Limb (tissue), 2 donors: ENCODE measurements around the gene DOC2B.
A peak's percentile ranks its signal among the peaks of the same experiment; 100 is the strongest.
"Not testable (repeated sequence)": the region's sequence is repeated elsewhere in the genome, so short reads cannot be mapped to it uniquely, and the experiment has no call there.

Experiments
- DNase-seq, 2 donors: peaks; one replicate each; pipeline ENCODE4 v3.0.0-alpha.2; 2016; ENCODE audit errors: extremely low spot score in 2 of 2

DOC2B gene

GRCh38 chr17:193426-193810, 12.0 kb upstream of the DOC2B start:
- DNase-seq = no peak

DNA sequence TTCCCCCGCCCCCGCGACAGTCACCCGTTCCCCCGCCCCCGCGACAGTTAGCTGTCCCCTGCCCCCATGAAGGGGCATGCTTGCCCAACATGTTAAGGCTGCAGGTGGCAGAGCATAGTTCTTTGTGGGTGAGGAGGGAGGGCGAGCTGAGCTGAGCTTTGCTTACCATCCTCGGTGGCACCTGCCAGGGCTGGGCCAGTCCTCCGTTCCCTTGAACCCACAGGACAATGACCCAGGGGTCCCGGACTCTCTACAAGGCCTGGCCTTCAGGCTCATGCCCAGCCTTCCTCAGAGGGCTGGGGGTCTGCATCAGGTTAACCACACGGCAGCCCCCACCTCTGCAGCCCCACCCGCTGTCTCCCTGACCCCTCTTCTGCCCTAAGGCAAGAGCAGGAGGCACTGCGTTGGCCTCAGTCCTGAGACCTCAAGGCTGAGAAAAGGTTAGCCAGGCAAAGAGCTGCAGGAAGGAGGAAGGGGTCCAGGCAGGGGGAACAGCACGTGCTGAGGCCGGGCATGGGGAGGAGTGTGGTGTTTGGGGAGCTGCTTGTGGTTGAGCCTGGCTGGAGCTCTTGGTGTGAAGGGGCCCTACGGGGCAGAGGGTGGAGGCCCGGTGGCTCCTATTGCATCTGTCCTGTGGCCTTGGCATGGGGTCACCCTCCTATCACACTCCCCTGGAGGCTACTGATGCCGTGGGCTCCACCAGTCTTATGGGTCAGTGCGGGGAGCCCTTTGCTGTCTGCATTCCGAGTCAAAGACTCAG, 11.4 kb upstream of the DOC2B start:
- DNase-seq = no peak

GRCh38 chr17:189444-189843, 8.0 kb upstream of the DOC2B start:
- DNase-seq = no peak

GRCh38 chr17:187130-187529, 5.7 kb upstream of the DOC2B start:
- no peak for DNase-seq

DNA sequence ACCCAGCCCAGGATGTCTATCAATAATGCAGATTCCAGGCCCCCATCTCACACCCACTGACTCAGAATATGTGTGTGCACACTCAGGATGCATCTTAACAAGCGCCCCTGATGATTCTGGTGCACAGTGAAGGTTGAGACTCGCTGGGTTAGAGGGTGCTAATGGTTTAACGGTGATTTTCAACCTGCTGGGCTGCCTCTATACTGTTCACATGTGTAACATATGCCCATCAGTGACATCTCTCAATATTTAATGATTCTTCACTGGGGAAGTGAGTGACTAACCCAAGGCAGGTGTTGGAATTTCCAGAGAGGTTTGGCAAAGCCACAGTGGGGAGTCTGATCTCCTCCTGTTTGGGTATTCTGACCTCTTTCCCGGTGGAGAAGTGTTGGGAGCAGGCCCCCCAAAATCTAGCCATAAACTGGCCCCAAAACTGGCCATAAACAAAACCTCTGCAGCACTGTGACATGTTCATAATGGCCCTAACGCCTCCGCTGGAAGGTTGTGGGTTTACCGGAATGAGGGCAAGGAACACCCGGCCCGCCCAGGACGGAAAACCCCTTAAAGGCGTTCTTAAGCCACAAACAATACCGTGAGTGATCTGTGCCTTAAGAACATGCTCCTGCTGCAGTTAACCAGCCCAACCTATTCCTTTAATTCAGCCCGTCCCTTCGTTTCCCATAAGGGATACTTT, 4.1 kb upstream of the DOC2B start:
- no peak for DNase-seq

DNA sequence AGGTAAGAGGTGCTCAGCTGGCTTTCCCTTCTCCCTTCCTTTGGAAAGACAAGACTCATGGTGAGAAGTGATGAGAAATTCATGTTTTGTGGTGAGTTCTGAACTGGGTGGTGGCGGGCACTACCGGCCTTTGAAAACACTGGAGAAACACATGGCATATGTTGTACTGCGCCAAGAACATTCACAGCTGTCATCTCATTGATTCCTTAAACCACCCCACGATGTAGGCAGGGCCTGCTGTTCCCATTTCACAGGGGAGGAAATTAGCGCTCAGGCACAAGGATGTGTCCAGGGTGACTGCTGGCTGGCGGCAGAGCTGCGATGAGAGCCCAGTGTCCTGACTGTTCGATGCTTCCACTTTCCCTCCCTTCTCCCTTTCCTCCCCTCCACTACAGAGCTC, 1.6 kb upstream of the DOC2B start:
- no peak for DNase-seq

- no peak for DNase-seq
These were observed 751 bp upstream of the DOC2B start for GRCh38 chr17:182050-182751.

GRCh38 chr17:180381-181244, 837 bp downstream of the DOC2B start:
- DNase-seq = peak in 1 of 2 donors; percentile 56

- DNase-seq = no peak
These were observed 1.6 kb downstream of the DOC2B start for GRCh38 chr17:179781-180380.

DNA sequence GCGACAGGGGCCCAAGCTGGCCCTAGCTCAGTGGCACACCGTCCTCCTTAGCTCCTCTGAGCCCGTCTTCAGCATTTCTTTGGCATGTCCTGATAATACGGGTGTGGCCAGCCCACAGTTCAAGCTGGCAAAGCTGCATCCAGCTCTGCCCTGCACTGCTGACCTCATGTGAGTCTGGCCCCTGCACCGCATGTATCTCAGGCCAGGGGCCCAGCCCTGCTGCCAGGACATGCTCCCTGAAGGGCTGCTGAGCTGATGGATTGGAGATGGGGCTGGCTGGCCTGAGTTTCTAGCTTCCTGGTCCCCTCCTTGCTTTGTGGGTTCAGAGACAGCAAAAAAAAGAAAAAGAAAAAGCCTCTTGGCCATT, 2.4 kb downstream of the DOC2B start:
- DNase-seq = no peak

- no peak for DNase-seq
These were observed 3.0 kb downstream of the DOC2B start for GRCh38 chr17:178292-179065.

DNA sequence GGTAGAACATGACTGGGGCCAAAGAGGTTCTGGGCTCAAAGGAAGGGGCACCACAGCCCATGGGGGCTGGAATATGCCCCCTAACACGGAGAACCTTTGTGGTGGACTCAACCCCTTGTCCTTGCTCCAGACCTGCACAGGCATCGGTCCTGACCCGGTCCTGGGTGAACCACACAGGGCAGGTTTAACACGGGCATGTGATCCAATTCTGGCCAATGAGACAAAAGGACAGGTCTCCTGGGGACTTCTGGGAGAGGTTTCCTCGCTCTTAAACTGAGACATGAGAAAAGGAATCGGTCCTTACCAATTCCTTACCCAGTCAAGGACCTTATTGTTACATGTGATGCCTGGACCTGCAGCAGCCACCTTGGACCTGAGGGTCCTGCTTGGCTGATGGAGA, 3.7 kb downstream of the DOC2B start:
- DNase-seq = no peak

DNA sequence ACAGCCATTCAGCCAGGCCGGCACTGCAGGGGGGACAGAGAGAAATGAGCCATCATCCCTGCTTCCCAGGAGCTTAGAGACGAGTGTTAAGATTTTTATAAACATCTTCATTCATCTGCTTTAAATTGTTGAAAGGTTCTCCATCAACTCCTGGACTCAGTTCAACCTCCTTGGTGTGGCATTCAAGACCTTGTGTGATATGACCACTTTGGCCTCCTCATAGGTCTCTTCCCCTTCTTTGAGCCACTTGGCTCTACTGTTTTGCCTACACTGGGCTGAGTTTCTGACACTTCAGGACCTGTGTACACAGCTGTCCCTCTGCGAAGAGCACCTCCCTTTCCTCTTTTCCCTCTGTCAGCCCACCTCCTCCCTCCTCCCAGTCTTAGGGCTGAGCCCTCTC, 4.3 kb downstream of the DOC2B start:
- DNase-seq = no peak

- no peak for DNase-seq
These were observed 8.1 kb downstream of the DOC2B start for GRCh38 chr17:173166-173911.

- DNase-seq = no peak
These were observed 9.0 kb downstream of the DOC2B start for GRCh38 chr17:172401-172800.

DNA sequence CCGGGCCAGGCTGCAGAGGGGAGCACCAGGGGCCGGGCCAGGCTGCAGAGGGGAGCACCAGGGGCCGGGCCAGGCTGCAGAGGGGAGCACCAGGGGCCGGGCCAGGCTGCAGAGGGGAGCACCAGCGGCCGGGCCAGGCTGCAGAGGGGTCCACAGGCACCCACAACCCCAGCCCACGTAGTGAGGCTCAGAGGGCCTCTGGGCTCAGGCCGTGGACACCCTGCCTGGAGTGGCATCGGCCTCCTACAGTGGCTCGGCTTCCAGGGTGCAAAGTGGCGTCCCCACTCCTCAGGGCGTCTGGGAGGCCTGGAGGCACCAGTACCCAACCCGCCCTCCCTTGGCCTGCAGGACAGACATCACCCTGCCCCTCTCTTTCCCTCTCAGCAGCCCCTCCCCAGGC, 9.6 kb downstream of the DOC2B start:
- DNase-seq = no peak

DNA sequence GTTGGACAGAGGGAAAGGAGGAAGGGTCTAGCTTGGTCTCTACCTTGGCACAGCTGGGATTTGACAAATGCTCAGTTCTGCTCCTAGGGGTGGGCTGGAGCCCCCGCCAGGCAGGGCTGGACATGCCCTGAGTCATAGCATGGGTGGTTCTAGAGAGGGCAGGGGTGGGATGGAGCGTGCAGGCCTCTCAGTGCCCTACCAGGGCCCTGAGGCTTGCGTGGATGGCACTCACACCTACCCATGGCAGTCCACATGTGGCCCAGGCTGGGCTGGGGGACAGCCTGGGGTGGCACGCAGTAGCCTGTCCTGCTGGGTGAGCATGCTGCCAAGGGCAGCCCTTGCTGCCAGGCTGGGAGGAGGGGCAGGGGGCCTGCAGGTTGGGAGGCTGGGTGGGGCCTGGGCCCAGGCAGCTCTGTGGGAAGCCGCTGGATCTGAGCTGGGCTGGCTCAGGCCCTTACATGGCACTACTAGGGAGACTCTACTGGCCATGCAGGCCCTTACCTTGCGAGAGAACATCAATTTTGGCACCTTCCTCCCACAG, 11.2 kb downstream of the DOC2B start:
- DNase-seq = no peak

DNA sequence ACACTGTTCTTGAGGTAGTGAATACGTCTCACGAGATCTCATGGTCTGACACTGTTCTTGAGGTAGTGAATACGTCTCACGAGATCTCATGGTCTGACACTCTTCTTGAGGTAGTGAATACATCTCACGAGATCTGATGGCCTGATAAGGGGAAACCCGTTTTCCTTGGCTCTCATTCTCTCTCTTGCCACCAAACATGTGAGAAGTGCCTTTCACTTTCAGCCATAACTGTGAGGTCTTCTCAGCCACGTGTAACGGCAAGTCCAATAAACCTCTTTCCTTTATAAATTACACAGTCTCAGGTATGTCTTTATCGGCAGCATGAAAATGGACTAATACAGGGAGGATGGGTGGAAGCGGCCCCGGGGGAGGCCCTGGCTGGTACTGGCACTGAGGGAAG, 12.8 kb downstream of the DOC2B start:
- not testable (repeated sequence) for DNase-seq

GRCh38 chr17:165939-166338, 15.5 kb downstream of the DOC2B start:
- no peak for DNase-seq
